Measurements from ENCODE around the gene FAM216A. TPM values are rescaled to one million over a fixed set of nuclear protein-coding genes. Genes with fewer than 3 reads are reported as not detected.
A peak's percentile ranks its signal among the peaks of the same experiment; 100 is the strongest.

The FAM216A gene
- polyA plus RNA-seq, 1 donor from 2014 or later: 77.4 TPM

GRCh38 chr12:110467847-110468213, 815 bp upstream of the FAM216A start:
- Histone ChIP-seq H3K9me3 (ENCODE audit: low read length) (no peaks in the 10 kb centered on the region), H3K36me3 (ENCODE audit: insufficient read depth, low read length) (no peaks in the 10 kb centered on the region), H3K9ac (ENCODE audit: low read length) (peak overlapping the region; percentile 64), H3K4me3 (ENCODE audit: low read length) (peak overlapping the region; percentile 97), H3K27ac (ENCODE audit: low read length) (peak overlapping the region; percentile 49), H3F3A (ENCODE audit: insufficient read depth, low read length, poor library complexity, severe bottlenecking) (no peaks in the 10 kb centered on the region), H3K9me2 (ENCODE audit: insufficient read depth, low read length) (no peaks in the 10 kb centered on the region), H3K79me2 (replicated peaks; ENCODE audit: insufficient read depth, low read length) (peaks cover 14% of the 10 kb centered on the region), H3K27me3 (ENCODE audit: insufficient read depth, low read depth, low read length) (no peaks in the 10 kb centered on the region), H4K20me1 (ENCODE audit: insufficient read depth) (no peaks in the 10 kb centered on the region), H3K4me2 (ENCODE audit: low read length) (peak overlapping the region; percentile 90), H2AFZ (ENCODE audit: low read depth, low read length) (peak overlapping the region; percentile 43)
- TF ChIP-seq SMC3 (conservative IDR thresholded peaks at IDR 0.05; ENCODE audit: poor library complexity) (no peak), EZH2 (IDR thresholded peaks at IDR 0.05; ENCODE audit: borderline replicate concordance, insufficient read depth, low read length, poor library complexity, severe bottlenecking) (no peak), TAF1 (IDR thresholded peaks at IDR 0.05; ENCODE audit: low read depth) (no peak), CTCF (IDR thresholded peaks at IDR 0.05; ENCODE audit: poor library complexity, severe bottlenecking) (no peak), POLR2AphosphoS5 (IDR thresholded peaks at IDR 0.05) (no peak), RAD21 (conservative IDR thresholded peaks at IDR 0.05) (no peak), EP300 (conservative IDR thresholded peaks at IDR 0.05; ENCODE audit: poor library complexity, severe bottlenecking) (no peak), REST (IDR thresholded peaks at IDR 0.05; ENCODE audit: borderline replicate concordance) (no peak), MXI1 (conservative IDR thresholded peaks at IDR 0.05; ENCODE audit: poor library complexity, severe bottlenecking) (no peak)

GRCh38 chr12:110475426-110475825, 6.8 kb downstream of the FAM216A start:
- H3K4me2 ChIP-seq (ENCODE audit: low read length): no peak overlapping the region
- H3K27me3 ChIP-seq (ENCODE audit: insufficient read depth, low read depth, low read length): no peaks in the 10 kb centered on the region
- TF ChIP-seq REST (IDR thresholded peaks at IDR 0.05; ENCODE audit: borderline replicate concordance): no peak
- no peak for TF ChIP-seq RAD21 (conservative IDR thresholded peaks at IDR 0.05)
- no peak for TF ChIP-seq SMC3 (conservative IDR thresholded peaks at IDR 0.05; ENCODE audit: poor library complexity)
- TF ChIP-seq EZH2 (IDR thresholded peaks at IDR 0.05; ENCODE audit: borderline replicate concordance, insufficient read depth, low read length, poor library complexity, severe bottlenecking): no peak
- H3K79me2 ChIP-seq (replicated peaks; ENCODE audit: insufficient read depth, low read length): no peaks in the 10 kb centered on the region
- H3K9me3 ChIP-seq (ENCODE audit: low read length): no peaks in the 10 kb centered on the region
- H3K9ac ChIP-seq (ENCODE audit: low read length): no peak overlapping the region
- no peak overlapping the region for H3K4me3 ChIP-seq (ENCODE audit: low read length)
- H3K36me3 ChIP-seq (ENCODE audit: insufficient read depth, low read length): no peaks in the 10 kb centered on the region
- H3F3A ChIP-seq (ENCODE audit: insufficient read depth, low read length, poor library complexity, severe bottlenecking): no peaks in the 10 kb centered on the region
- H3K9me2 ChIP-seq (ENCODE audit: insufficient read depth, low read length): no peaks in the 10 kb centered on the region
- no peak overlapping the region for H2AFZ ChIP-seq (ENCODE audit: low read depth, low read length)
- no peak overlapping the region for H3K27ac ChIP-seq (ENCODE audit: low read length)
- no peaks in the 10 kb centered on the region for H4K20me1 ChIP-seq (ENCODE audit: insufficient read depth)

All from neural cell (in vitro differentiated cells).